ENCODE data around the gene LRFN2. TPM values are rescaled to one million over a fixed set of nuclear protein-coding genes. Genes with fewer than 3 reads are reported as not detected.

Gene LRFN2
- total and polyA plus RNA-seq, 4 donors = under 0.01 to 0.01 TPM; not detected in 2

- H3K9me3 ChIP-seq (ENCODE audit: control insufficient read depth in 4 of 4, low read length in 3 of 4) = no peaks in the 10 kb centered on the region
- TF ChIP-seq RAD21 (IDR thresholded peaks at IDR 0.05) = no peak
- TF ChIP-seq, protein P1, sequence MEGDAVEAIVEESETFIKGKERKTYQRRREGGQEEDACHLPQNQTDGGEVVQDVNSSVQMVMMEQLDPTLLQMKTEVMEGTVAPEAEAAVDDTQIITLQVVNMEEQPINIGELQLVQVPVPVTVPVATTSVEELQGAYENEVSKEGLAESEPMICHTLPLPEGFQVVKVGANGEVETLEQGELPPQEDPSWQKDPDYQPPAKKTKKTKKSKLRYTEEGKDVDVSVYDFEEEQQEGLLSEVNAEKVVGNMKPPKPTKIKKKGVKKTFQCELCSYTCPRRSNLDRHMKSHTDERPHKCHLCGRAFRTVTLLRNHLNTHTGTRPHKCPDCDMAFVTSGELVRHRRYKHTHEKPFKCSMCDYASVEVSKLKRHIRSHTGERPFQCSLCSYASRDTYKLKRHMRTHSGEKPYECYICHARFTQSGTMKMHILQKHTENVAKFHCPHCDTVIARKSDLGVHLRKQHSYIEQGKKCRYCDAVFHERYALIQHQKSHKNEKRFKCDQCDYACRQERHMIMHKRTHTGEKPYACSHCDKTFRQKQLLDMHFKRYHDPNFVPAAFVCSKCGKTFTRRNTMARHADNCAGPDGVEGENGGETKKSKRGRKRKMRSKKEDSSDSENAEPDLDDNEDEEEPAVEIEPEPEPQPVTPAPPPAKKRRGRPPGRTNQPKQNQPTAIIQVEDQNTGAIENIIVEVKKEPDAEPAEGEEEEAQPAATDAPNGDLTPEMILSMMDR (IDR thresholded peaks at IDR 0.05; ENCODE audit: low read depth, low read length, missing input control) = no peak
- TF ChIP-seq SP1 (IDR thresholded peaks at IDR 0.05) = no peak
- no peak for TF ChIP-seq TAF1 (conservative IDR thresholded peaks at IDR 0.05)
- TF ChIP-seq GABPA (IDR thresholded peaks at IDR 0.05 in 1 of 2, conservative IDR thresholded peaks at IDR 0.05 in 1 of 2) = no peak
- TF ChIP-seq REST (IDR thresholded peaks at IDR 0.05) = no peak
- TF ChIP-seq EGR1 (IDR thresholded peaks at IDR 0.05; ENCODE audit: low read depth in 2 of 2) = no peak
- TF ChIP-seq FOXA2 (IDR thresholded peaks at IDR 0.05) = no peak
- no peak overlapping the region for H3K4me3 ChIP-seq (ENCODE audit: low read depth in 1 of 3, low read length in 3 of 3)
- no peak overlapping the region for H3K27ac ChIP-seq (ENCODE audit: low read depth in 1 of 2, low read length in 2 of 2)
- WGBS = 92% methylated on average over 1 of the region's 1 CpG
- no peak for DNase-seq (ENCODE audit: low spot score)
- H3K36me3 ChIP-seq (ENCODE audit: control insufficient read depth in 4 of 4, insufficient read depth in 3 of 4, low read depth in 1 of 4, low read length in 3 of 4) = no peaks in the 10 kb centered on the region
- no peaks in the 10 kb centered on the region for H3K4me1 ChIP-seq (ENCODE audit: control insufficient read depth in 4 of 4, insufficient read depth in 4 of 4, low read length in 3 of 4)
- H3K27me3 ChIP-seq (ENCODE audit: control insufficient read depth in 4 of 4, insufficient read depth in 4 of 4, low read length in 3 of 4) = no peaks in the 10 kb centered on the region
- no peak overlapping the region for H3K9ac ChIP-seq (ENCODE audit: low read depth in 1 of 2, low read length in 2 of 2)
Measured at GRCh38 chr6:40419377-40419776, 167.8 kb downstream of the LRFN2 start.

- Histone ChIP-seq H3K27me3 (ENCODE audit: control insufficient read depth in 4 of 4, insufficient read depth in 4 of 4, low read length in 3 of 4) (no peaks in the 10 kb centered on the region), H3K27ac (ENCODE audit: low read depth in 1 of 2, low read length in 2 of 2) (no peak overlapping the region), H3K36me3 (ENCODE audit: control insufficient read depth in 4 of 4, insufficient read depth in 3 of 4, low read depth in 1 of 4, low read length in 3 of 4) (no peaks in the 10 kb centered on the region), H3K9ac (ENCODE audit: low read depth in 1 of 2, low read length in 2 of 2) (no peak overlapping the region), H3K4me3 (ENCODE audit: low read depth in 1 of 3, low read length in 3 of 3) (no peak overlapping the region), H3K9me3 (ENCODE audit: control insufficient read depth in 4 of 4, low read length in 3 of 4) (no peaks in the 10 kb centered on the region), H3K4me1 (ENCODE audit: control insufficient read depth in 4 of 4, insufficient read depth in 4 of 4, low read length in 3 of 4) (no peaks in the 10 kb centered on the region)
- no peak for DNase-seq (ENCODE audit: low spot score)
- TF ChIP-seq HNF4A (conservative IDR thresholded peaks at IDR 0.05) = no peak
- TF ChIP-seq JUND (IDR thresholded peaks at IDR 0.05) = no peak
- 94% methylated on average over 9 of the region's 9 CpGs for WGBS
Measured at GRCh38 chr6:40417031-40417430, 170.1 kb downstream of the LRFN2 start.

DNA sequence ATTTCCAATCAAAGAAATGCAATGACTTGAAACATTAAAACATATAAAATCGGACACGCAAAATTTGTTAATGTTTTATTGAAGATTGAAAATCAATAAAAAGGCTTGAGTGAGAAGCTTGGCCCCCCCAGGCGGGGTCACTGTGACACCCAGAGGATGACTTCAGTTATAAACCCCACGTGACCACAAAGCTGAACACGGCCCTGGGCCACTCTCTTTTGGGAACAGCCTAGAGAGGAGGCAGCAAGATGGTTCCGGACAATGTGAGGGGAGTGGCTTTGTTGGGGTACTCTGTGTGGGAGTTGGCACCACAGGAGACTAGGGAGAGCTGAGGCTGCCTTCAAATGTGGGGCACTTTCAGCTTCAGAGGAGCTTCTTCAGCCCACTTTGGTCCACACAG lies 172.5 kb downstream of the LRFN2 start:
- H3K9ac ChIP-seq (ENCODE audit: low read depth in 1 of 2, low read length in 2 of 2) = no peak overlapping the region
- H3K4me1 ChIP-seq (ENCODE audit: control insufficient read depth in 4 of 4, insufficient read depth in 4 of 4, low read length in 3 of 4) = no peaks in the 10 kb centered on the region
- H3K4me3 ChIP-seq (ENCODE audit: low read depth in 1 of 3, low read length in 3 of 3) = no peak overlapping the region
- DNase-seq (ENCODE audit: low spot score) = no peak
- TF ChIP-seq HNF4A (conservative IDR thresholded peaks at IDR 0.05) (no peak), HNF4G (IDR thresholded peaks at IDR 0.05) (no peak), NR2F2 (IDR thresholded peaks at IDR 0.05) (no peak), JUND (IDR thresholded peaks at IDR 0.05) (no peak), EGR1 (IDR thresholded peaks at IDR 0.05; ENCODE audit: low read depth in 2 of 2) (no peak), ZBTB33 (IDR thresholded peaks at IDR 0.05) (no peak)
- TF ChIP-seq, protein P2, sequence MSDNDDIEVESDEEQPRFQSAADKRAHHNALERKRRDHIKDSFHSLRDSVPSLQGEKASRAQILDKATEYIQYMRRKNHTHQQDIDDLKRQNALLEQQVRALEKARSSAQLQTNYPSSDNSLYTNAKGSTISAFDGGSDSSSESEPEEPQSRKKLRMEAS (IDR thresholded peaks at IDR 0.05) = no peak
- 85% methylated on average over 6 of the region's 6 CpGs for WGBS
- no peaks in the 10 kb centered on the region for H3K9me3 ChIP-seq (ENCODE audit: control insufficient read depth in 4 of 4, low read length in 3 of 4)
- H3K36me3 ChIP-seq (ENCODE audit: control insufficient read depth in 4 of 4, insufficient read depth in 3 of 4, low read depth in 1 of 4, low read length in 3 of 4) = no peaks in the 10 kb centered on the region
- H3K27ac ChIP-seq (ENCODE audit: low read depth in 1 of 2, low read length in 2 of 2) = no peak overlapping the region
- H3K27me3 ChIP-seq (ENCODE audit: control insufficient read depth in 4 of 4, insufficient read depth in 4 of 4, low read length in 3 of 4) = no peaks in the 10 kb centered on the region
